SK-N-SH treated with all-trans-retinoic acid at 6 μM for 48 hours (cell line): Measurements from ENCODE around the gene TPO.

Experiments used
- ARNTL ChIP-seq: fragments of 450-650 bp; formaldehyde crosslinking; IDR thresholded peaks from 2 replicates; pipeline ENCODE4 v1.5.0; 2020; ENCODE audit warnings: low read depth, mild to moderate bottlenecking, moderate library complexity, borderline replicate concordance
- CREB5 ChIP-seq: fragments of 250-450 bp; sonication (Bioruptor Pico); IDR thresholded peaks from 2 replicates; pipeline ENCODE4 v1.5.1; 2020; ENCODE audit warnings: low read depth, mild to moderate bottlenecking, moderate library complexity
- CSRNP3 ChIP-seq: fragments of 250-450 bp; sonication (Bioruptor Pico); IDR thresholded peaks from 2 replicates; pipeline ENCODE4 v1.5.1; 2021; ENCODE audit warnings: mild to moderate bottlenecking, moderate library complexity
- GLIS3 ChIP-seq: fragments of 250-450 bp; sonication (Bioruptor Pico); IDR thresholded peaks from 2 replicates; pipeline ENCODE4 v1.5.0; 2020; ENCODE audit warnings: mild to moderate bottlenecking, moderate library complexity
- OSR1 ChIP-seq: fragments of 250-450 bp; sonication (Bioruptor Pico); IDR thresholded peaks from 2 replicates; pipeline ENCODE4 v1.8.0; 2022; ENCODE audit warnings: moderate library complexity, mild to moderate bottlenecking, inconsistent platforms
- PATZ1 ChIP-seq: fragments of 250-450 bp; sonication (Bioruptor Pico); IDR thresholded peaks from 2 replicates; pipeline ENCODE4 v1.8.0; 2020; ENCODE audit warnings: mild to moderate bottlenecking, moderate library complexity, borderline replicate concordance
- POU6F1 ChIP-seq: fragments of 250-450 bp; sonication (Bioruptor Pico); IDR thresholded peaks from 2 replicates; pipeline ENCODE4 v1.8.0; 2021; ENCODE audit warnings: low read depth, mild to moderate bottlenecking, moderate library complexity, borderline replicate concordance
- PPARA ChIP-seq: fragments of 250-450 bp; sonication (Bioruptor Pico); IDR thresholded peaks from 2 replicates; pipeline ENCODE4 v1.5.0; 2020; ENCODE audit warnings: mild to moderate bottlenecking, borderline replicate concordance
- RARB ChIP-seq: fragments of 250-450 bp; sonication (Bioruptor Pico); IDR thresholded peaks from 2 replicates; pipeline ENCODE4 v1.8.0; 2021; ENCODE audit warnings: mild to moderate bottlenecking, moderate library complexity
- ZC3H10 ChIP-seq: fragments of 250-450 bp; sonication (Bioruptor Pico); IDR thresholded peaks from 2 replicates; pipeline ENCODE4 v1.5.1; 2021; ENCODE audit warnings: mild to moderate bottlenecking, moderate library complexity
- ZNF565 ChIP-seq: fragments of 450-650 bp; formaldehyde crosslinking; conservative IDR thresholded peaks from 2 replicates; pipeline ENCODE4 v1.5.0; 2020; ENCODE audit warnings: low read depth, mild to moderate bottlenecking, moderate library complexity
- ZNF70 ChIP-seq: fragments of 450-650 bp; formaldehyde crosslinking; IDR thresholded peaks from 2 replicates; pipeline ENCODE4 v1.5.0; 2020; ENCODE audit warnings: mild to moderate bottlenecking, moderate library complexity
- ZNF8 ChIP-seq: fragments of 450-650 bp; formaldehyde crosslinking; IDR thresholded peaks from 2 replicates; pipeline ENCODE4 v1.5.0; 2020; ENCODE audit warnings: mild to moderate bottlenecking, moderate library complexity

GRCh38 chr2:1527153-1527992, 114.1 kb downstream of the TPO start:
- TF ChIP-seq OSR1 (CRISPR knock-in tag) (no peak), ZNF8 (CRISPR knock-in tag) (no peak), PPARA (CRISPR knock-in tag) (no peak), RARB (no peak), PATZ1 (CRISPR knock-in tag) (no peak), GLIS3 (CRISPR knock-in tag) (no peak), POU6F1 (CRISPR knock-in tag) (no peak), ARNTL (no peak), ZNF565 (CRISPR knock-in tag) (no peak), ZC3H10 (CRISPR knock-in tag) (no peak), ZNF70 (CRISPR knock-in tag) (no peak), CREB5 (no peak), CSRNP3 (CRISPR knock-in tag) (no peak)
